GM19023 (cell line): ENCODE measurements around the gene GRK5.

Experiments used
- ATAC-seq: cut with Tn5 transposase; IDR thresholded peaks from one replicate; pipeline ENCODE4 v1.9.1; 2021; ENCODE audit warnings: mild to moderate bottlenecking, moderate library complexity; ENCODE audit not compliant: unreplicated experiment

Gene GRK5

DNA sequence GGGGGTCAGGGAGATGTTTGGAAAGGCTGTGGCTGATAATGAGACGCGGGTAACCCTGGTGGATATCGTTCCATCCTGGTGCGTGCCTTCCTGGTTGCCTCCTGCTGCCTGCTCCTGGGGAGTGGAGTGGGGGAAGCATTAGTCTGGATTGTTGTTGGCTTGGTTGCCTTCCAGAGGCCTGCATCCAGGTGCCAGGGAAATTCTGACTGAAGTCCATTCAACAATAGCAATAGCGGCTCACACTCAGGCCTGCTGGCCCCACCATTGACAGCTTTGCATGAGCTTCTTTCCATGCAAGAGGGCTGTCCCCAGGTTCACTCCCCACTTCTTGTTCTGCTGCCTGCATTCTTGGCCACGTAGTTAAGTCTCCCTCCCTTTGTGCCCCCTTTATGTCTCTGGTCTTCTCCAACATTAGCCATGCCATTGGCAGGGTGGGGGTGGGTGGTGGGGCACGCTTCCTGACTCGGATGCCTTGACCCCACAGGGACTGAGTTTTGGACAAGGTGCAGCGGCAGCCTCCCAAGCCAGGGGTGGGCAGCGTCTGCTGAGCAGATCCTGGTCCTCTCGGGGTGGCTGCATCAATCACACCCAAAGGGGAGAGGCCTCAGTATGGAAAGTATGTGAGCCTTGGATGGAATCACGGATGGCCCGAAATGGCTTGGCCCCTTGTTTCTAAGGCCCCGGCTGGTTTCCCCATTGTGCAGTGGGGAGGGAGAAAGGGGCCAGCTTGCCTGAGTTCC lies 150.2 kb downstream of the GRK5 start:
- ATAC-seq = no peak

DNA sequence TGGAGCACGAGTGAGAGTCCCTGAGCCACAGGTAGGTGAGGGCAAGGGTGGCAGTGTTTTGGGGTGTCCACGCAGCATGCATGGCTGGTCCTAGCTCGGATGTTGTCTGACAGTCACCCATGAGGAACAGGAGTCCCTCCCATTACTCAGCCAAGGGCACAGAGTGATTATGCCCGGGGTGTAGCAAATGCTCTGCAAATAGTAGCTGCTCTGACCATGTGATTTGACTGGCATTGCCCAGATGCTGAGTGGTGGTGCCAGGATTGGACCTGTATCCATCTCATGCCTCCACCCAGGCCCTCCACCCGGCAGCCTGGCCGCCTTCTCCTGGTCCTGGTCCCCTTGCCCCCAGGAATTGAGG lies 150.8 kb downstream of the GRK5 start:
- ATAC-seq = no peak

DNA sequence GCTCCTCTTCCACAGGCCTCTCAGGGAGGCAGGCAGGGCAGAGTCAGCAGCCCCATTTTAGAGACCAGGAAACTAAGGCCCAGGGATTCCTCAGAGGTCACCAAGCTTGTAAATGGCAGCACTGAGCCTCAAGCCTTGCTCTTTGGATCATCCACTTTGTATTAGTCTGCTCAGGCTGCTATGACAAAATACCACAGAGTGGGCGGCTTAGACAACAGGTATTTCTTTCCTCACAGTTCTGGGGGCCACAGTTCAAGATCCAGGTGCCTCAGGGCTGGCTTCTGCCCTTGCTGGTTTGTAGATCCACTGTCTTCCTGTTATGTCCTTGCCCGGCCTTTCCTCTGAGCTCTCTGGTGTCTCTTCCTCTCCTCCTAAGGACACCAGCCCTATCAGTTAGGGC lies 151.2 kb downstream of the GRK5 start:
- no peak for ATAC-seq

DNA sequence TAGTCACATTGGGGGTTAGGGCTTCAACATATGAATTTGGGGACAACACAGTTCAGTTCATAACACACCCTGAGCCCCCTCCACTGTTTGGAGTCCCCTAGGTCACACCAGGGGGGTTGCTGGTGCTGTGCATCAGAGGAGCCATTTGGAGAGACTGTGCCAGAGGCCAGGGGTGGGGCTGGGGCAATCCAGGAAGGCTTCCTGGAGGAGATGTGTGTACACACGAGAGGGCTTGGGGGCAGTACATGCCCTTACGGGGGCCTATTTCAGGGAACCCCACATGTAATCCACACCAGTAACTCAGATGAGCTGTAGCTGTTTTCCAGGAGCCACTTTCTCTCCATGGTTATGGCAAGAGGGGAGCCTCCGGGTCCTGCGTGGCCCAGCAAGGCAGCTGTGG lies 151.7 kb downstream of the GRK5 start:
- ATAC-seq = no peak

DNA sequence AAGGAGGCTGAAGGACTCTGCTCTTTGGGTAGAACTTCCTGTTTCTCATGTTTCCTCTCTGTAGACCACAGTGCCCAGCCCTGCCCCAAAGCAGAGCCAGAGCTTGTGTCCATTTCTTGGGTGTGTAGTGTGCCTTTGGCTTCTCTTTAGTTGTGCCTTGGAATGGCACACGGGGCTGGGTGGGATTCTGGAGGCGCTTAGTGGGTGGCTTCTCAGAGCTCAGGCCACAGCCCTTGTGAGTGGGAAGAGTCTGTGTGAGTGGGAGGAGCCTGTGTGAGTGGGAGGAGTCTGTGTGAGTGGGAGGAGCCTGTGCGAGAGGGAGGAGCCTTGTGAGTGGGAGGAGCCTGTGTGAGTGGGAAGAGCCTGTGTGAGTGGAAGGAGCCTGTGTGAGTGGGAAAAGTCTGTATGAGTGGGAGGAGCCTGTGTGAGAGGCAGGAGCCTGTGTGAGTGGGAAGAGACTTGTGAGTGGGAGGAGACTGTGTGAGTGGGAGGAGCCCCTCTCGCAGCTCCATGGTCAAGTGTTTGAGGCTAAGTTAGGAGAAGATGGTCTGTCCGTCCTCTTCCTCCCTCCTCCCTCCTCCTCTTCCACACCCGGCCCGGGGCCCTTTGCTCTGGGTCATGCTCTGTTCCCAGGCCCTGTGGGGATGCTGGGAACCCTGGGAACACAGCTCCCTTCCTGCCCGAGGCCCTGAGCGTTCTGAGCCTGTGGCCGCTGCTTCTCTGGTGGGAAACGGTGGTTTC lies 153.0 kb downstream of the GRK5 start:
- ATAC-seq = no peak

DNA sequence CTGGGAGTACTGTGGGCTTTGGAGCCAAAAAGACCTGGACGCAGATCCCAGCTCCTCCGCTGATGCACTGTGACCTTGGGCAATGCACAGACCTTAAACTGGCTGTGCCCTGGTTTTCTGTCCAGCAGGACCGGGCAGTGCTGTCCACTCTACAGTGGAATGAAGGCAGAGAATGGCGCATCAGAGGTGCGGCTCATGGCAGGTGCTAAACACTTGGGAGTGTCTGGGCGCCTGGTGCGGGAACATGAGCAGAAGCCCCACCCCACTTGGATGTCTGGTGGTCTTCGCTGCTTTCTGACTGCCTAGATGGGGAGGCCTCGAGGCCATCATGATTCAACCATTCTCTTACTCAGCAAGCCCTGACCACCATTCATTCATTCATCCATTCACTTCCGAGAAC lies 153.7 kb downstream of the GRK5 start:
- ATAC-seq = no peak

DNA sequence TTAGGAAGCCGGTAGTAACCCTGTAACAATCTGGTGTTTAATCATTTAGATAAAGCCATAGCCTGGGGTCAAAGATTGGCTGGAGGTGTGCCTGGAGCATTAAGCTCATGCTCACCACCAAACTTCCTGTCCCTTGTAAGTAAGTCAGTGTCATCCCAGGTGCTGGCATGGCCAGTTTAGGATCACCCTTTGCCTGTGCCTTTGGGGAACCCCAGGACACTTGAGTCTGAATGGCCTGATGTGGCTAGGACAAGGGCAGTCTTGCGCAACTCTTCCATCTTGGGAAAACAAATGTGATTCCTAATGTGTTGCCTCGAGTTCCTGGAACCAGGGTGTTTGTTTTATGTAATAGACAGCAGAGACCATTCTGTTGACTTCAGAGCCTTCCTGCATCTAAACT lies 154.8 kb downstream of the GRK5 start:
- no peak for ATAC-seq

DNA sequence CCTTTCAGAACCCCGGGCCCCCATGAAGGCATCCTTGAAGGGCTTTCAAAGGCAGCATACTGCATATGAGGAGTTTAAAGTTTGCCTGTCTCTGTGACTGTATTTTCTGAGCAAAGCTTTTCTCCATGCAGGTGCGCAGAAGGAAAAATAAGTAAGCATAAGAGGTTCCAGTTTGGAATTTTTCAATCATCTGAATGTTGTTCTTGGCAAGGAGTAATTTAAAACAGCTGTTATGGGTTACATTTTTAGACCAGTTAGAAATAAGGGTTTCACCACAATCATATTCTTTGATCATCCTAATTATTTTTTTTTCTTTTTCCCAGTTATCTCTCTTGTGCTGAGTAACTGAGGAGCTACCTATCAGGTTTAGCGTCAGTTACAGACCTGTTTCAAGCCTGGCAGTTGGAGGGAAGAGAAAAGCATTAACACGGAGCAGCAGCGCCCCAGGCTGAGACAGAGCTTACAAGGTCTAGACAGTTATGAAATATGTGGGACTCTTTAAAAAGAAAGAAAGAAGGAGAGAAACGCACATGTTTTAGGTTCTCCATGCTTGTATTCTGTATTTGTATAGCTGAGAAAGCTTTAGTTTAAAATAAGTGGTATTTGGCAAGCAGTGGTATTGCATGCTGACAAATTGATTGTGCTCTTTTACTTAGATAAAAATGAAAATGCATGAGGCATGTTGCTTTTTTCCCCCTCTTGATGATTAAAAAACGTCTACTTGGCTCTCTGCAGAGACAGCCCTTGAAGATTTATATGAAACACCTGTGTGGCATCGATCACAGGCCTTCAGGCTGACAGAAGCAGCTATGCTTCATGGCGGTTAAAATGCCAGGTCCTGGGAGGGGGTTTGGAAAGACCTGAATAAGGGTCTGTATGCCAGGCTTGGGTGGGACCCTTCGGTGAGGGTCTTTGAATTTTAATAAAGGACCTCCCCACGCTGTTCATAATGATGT lies 157.6 kb downstream of the GRK5 start:
- ATAC-seq = no peak

DNA sequence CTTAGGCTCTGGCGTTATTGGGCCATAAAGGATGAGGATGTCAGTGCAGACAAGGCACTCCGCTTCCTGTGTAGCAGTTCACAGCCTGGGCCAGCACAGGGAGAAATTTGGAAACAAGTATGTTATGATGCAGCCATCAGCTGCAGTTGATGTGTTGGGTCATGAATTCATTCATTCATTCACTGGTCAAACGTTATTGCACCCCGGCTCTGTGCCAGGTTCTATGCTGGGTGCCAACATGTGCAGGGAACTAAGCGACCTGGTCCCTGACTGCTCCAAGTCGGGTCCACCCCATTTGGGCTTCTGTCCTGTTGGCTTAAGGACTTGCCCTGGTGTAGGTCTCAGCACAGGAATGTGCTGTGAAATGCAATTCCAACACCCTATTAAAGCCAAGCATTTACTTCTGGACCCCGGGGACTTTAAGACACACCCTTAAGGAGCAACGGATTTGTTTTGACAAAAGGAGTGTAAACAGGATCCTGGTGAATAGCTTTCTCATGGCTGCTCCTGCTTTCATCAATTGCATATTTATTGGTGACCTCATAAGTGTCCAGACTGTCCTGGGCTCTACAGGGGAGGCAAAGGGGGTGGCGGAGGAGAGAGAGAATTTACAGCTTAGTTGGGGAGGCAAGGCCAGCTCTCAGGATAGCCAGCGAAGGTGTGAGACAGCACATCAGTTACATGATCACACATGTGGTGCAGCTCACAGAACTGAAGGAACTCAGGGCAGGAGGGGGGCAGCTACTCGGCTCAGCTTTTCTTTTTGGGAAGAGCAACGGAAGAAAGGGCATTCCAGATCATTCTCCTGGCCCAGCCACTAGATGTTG lies 158.6 kb downstream of the GRK5 start:
- no peak for ATAC-seq

DNA sequence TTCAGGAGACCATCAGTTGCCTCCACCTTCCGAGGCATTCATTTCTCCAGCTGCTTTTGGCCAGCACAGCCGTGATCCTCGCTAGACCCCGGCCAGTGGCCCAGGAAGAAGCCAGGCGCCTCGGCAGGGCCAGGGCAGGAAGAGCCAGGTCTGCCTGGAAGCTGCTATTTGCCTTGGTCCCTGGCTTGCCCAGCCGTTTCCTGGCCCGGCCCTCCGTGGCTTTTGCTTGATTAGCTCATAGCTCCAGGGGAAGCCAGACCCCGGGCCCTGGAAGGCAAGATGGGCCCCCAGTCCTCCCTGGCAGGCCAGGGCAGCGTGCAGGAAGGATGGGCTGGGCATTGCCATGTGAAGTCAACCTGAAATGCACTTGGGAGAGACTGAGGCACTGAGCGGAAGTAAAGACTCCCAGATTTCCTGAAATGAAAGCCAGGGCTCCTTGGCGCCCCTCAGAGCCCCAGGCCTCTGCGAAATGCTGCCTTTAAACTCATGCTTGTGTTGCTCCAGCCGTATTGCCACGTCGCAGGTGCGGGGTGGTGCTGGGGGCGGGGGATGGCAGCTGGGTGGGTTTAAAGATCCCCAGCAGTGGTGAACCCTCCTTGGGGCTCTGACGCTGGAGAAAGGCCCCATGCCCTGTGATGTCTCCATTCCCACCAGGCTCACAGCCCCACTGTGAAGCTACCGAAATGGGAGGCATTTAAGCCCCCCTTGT lies 160.6 kb downstream of the GRK5 start:
- no peak for ATAC-seq

DNA sequence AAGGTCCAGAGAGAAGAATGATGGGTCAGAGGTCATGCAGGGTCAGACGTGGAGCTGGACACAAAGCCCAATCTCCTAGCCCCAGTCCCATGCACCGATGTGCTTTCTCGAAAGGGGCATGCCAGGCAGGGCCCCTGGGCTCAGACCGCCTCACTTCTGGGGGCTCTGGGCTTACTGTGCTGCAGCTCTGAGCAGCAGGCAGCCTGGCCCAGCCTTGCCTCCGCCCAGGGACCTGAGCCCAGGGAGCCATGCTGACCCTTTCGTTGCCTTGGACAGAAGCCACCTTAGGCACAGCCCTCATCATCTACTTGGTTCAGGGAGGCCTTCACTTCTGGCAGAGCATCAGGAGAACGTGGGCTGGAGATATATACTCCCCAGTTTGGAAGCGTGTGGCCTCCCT lies 161.2 kb downstream of the GRK5 start:
- no peak for ATAC-seq

DNA sequence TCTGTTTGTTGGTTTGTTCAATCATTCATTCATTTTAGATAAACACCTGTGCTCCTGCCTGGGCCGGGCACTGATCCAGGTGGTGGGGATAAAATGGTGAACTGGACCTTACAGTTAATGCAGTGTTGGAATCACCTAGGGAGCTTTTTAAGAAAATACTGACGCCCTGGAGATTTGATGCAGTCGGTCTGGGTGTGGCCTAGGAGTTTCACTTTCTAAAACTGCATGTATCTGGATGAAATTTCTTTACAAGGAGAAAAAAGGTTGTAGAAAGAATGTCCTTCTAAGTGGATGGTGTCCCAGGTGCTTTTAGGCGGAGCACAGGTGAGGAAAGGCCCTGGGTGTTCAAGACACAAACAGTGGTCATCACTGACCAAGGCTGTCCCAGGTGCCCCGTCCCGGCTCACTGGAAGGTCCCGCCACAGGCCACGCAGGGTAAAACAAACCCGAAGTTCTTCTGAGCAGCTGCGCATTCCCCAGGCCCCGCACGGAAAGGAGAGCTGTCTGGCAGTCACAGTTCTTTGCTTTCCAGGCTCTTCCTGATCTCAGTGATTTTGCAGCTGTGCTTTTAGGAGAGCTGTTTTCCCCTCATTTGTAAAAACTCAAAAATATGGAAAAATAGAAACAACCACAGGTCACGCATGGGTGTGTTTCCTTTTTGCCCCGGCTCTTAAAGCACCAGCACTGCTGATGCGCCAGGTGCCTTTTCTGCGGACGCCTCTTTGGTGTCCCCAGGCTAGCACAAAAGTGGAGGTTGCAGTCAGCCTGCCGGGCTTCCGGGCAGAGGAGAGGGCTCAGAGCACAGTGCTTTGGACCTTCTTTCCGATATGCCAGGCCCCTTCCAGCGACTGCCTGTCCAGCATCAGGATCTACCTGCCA lies 161.9 kb downstream of the GRK5 start:
- ATAC-seq = peak; percentile 55

DNA sequence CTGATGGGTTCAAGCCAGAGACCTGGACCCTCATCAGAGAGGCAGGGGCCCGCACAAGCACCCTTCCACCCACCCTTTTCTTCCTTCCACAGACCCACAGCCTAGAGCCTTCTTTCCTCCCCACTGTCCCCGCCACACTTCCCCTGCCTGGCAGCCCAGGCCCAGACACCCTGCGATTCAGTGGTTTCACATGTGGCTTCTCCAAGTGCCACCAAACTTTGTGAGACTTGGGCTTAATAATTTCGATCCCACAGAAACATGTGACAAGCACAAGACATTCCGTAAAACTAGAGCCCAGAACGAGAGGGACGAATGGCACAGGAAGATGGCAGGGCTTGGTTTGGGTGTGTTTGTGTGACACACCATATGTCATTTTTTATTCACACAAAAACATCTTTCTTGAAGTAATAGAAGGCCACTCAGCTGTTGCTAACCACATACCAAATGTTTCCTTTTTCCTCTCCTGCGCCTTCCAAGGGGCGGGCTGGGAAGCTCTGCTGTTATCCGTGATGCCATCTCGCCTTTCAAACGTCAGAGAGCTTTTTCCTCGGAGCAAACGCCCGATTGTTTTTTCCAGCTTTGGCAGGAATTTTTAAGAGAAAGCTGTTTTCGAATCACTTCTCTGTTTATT lies 162.9 kb downstream of the GRK5 start:
- no peak for ATAC-seq

DNA sequence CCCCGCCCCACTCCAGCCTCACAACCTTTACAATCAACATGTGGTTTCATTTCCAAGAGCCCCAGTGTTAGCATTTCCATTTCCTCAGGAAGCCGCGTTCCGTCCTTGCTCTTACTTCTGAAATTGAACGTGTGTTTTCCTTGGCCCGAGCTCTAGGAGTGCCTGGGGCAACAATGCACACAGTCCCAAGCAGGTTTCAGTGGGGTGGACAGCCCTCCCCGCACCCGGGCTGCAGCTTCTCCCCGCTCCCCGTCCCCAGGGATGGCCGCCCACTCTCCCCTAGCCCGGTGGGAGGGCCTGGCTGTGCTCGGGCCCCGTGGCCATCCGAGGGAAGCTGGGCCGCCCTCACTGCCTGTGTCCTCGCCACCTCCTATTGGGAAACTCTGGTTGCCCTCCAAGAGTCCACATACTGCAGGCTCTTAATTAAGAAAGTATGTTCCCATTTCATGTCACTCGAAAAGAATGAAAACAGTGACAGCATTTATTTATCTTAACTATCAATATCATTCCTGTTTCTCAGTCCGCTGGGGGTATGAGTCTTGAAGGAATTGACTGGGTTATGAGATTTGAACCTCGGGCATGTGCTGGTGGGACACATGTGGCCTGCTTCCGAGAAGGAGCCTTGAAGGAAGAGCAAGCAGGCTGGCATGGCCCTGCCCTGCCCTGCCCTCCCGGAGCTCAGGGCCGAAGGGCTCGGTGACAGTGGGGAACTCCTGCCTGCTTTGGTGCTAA lies 163.8 kb downstream of the GRK5 start:
- no peak for ATAC-seq

DNA sequence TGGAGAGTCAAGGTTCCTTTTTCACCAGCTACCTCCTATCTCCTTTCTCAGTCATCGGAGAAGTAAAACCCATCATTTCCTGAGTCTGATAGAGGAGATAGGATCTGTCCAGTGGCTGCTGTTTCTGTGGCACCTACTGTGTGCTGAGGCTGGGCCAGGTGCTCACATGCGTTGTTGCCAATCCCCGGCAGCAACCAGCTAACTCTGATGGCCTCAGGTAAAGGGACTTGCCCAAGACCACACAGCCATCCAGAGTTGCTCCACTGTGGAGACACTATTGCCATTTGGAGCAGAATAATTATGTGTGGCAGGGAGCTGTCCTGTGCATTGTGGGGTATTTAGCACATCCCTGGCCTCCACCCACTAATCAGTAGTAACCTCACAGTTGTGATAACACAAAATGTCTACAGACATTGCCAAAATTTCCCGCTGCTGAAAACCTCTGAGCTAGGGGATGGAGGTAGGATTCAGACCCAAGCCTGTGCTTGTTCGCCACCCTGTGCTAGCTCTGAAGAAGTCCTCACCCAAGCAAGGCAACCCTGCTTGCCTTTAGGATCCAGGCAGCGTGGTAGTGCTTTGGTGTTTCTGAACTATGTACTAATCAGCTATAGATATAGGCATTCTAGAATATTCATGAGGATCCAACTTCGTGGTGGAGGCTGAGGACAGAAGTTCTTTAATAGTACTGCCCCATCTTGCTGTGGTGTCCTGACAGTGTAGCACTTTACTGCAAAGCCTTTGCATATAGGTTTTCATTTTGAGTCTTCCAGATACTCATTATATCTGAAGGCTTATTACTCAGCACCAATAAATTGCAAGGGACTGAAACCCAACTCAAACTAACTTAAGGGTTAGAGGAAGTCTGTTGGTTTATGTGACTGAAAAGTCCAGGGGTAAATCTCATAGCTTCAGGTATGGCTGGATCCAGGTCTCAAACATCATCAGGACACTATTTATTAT lies 164.6 kb downstream of the GRK5 start:
- peak; percentile 51 for ATAC-seq

DNA sequence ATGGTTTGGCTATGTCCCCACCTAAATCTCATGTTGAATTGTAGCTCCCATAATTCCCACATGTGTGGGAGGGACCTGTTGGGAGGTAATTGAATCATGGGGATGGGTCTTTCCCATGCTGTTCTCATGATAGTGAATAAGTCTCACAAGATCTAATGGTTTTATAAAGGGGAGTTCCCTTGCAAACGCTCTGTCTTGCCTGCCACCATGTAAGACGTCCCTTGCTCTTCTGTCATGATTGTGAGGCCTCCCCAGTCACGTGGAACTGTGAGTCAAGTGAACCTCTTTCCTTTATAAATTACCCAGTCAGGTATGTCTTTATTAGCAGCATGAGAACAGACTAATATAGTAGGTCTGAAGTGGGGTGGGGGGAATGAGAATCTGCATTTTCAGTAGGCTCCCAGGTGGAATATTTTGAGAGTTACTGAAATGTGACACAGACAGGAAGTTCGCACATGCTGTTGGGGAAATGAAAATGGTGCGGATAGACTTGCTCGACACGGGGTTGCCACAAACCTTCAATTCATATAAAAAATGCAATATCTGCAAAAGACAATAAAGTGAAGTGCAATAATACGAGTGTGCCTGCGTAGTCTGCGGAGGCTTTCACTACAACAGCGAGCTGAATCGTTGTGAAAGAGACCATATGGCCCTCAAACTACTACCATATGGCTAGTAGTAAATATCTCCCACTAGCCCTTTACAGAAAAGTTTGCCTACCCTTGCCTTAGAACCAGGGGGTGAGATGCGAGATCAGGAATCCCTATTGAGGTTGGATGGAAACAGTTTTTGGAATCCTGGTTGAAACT lies 166.1 kb downstream of the GRK5 start:
- no peak for ATAC-seq
